B cell (primary cell): ENCODE measurements around the gene MRPL34. TPM values are rescaled to one million over a fixed set of nuclear protein-coding genes. Genes with fewer than 3 reads are reported as not detected.

Source experiments
- ATAC-seq: fragments of 200-7000 bp; cut with Tn5 transposase; one replicate; pipeline ENCODE4 v1.10.0; 2021; ENCODE audit warnings: low read depth, mild to moderate bottlenecking, moderate number of reproducible peaks, moderate library complexity
- CTCF ChIA-PET: fragments of 350-600 bp; sonication (Branson Sonifier 250); formaldehyde crosslinking; loops from one replicate; lab custom pipeline; 2021; ENCODE audit warnings: antibody characterized with exemption, inconsistent platforms; lab: Charles Lee
- POLR2A ChIA-PET: fragments of 350-600 bp; sonication (Branson Sonifier 250); formaldehyde crosslinking; loops from one replicate; lab custom pipeline; 2021; ENCODE audit warnings: antibody characterized with exemption; lab: Charles Lee
- DNase-seq: peaks from one replicate; pipeline ENCODE4 v3.0.0; 2013
- H2AFZ ChIP-seq: 2 replicates; pipeline ENCODE4 v1.6.1; 2012; ENCODE audit warnings: mild to moderate bottlenecking, low read depth, low read length; ENCODE audit not compliant: insufficient read depth, poor library complexity, severe bottlenecking
- H3K27ac ChIP-seq, 2 donors: 1 replicate in 1 of 2; 2 replicates in 1 of 2; pipeline ENCODE4 v1.5.1; 2012 to 2013; ENCODE audit warnings: low read length in 2 of 2, mild to moderate bottlenecking in 2 of 2, moderate library complexity in 1 of 2
- H3K27me3 ChIP-seq, 4 experiments: fragments of 200-600 bp in 1 of 4; sonication (generic) in 1 of 4; replicated peaks in 1 of 4; 1 replicate in 2 of 4; 2 replicates in 2 of 4; pipeline versions ENCODE4 v1.6.1 to v1.7.0; 2013 to 2016; ENCODE audit warnings: low read length in 3 of 4, mild to moderate bottlenecking in 2 of 4, mixed read lengths in 1 of 4, moderate library complexity in 1 of 4; ENCODE audit not compliant: insufficient read depth in 4 of 4, control insufficient read depth in 3 of 4; ENCODE audit errors: control extremely low read depth in 1 of 4
- H3K36me3 ChIP-seq, 2 experiments: replicated peaks in 1 of 2; 1 replicate in 1 of 2; 2 replicates in 1 of 2; pipeline versions ENCODE4 v1.6.1 to v1.7.1; 2013; ENCODE audit warnings: low read length in 1 of 2; ENCODE audit not compliant: insufficient read depth in 2 of 2, control insufficient read depth in 1 of 2; ENCODE audit errors: control extremely low read depth in 1 of 2, extremely low read depth in 1 of 2
- H3K4me1 ChIP-seq, 2 donors: fragments of 200-600 bp in 1 of 2; sonication (generic) in 1 of 2; 1 replicate in 1 of 2; 2 replicates in 1 of 2; pipeline versions ENCODE4 v1.5.1 to v1.6.1; 2013 to 2017; ENCODE audit warnings: low read length in 2 of 2; ENCODE audit not compliant: control insufficient read depth in 2 of 2, insufficient read depth in 2 of 2
- H3K4me2 ChIP-seq: replicated peaks from 2 replicates; pipeline ENCODE3; 2012; ENCODE audit warnings: mild to moderate bottlenecking, low read depth, low read length; ENCODE audit not compliant: poor library complexity, severe bottlenecking
- H3K4me3 ChIP-seq, 5 experiments: fragments of 200-600 bp in 1 of 5; sonication (generic) in 1 of 5; 1 replicate in 3 of 5; 2 replicates in 2 of 5; pipeline versions ENCODE4 v1.5.1 to v1.7.0; 2011 to 2016; ENCODE audit warnings: low read length in 4 of 5, mild to moderate bottlenecking in 4 of 5, low read depth in 2 of 5, control low read depth in 1 of 5, moderate library complexity in 1 of 5; ENCODE audit not compliant: insufficient read depth in 1 of 5; ENCODE audit errors: control extremely low read depth in 1 of 5, extremely low read depth in 1 of 5
- H3K79me2 ChIP-seq: fragments of 200-600 bp; sonication (generic); one replicate; pipeline ENCODE4 v1.6.0; 2016; ENCODE audit warnings: low read length; ENCODE audit not compliant: control insufficient read depth, insufficient read depth
- H3K9ac ChIP-seq: fragments of 200-600 bp; sonication (generic); 2 replicates; pipeline ENCODE4 v1.6.1; 2017; ENCODE audit warnings: mild to moderate bottlenecking, low read length, moderate library complexity
- H3K9me3 ChIP-seq, 3 donors: one replicate each; pipeline versions ENCODE4 v1.6.1 to v1.7.1; 2013; ENCODE audit warnings: low read length in 2 of 3; ENCODE audit not compliant: control insufficient read depth in 2 of 3, insufficient read depth in 1 of 3; ENCODE audit errors: control extremely low read depth in 1 of 3
- H4K20me1 ChIP-seq: 2 replicates; pipeline ENCODE4 v1.6.0; 2012; ENCODE audit warnings: mild to moderate bottlenecking, low read length; ENCODE audit not compliant: insufficient read depth, control insufficient read depth, poor library complexity, severe bottlenecking
- H3K27ac Mint-ChIP-seq: one replicate; pipeline ENCODE4 v1.8.0; 2021; ENCODE audit warnings: mixed read lengths
- H3K27me3 Mint-ChIP-seq: one replicate; pipeline ENCODE4 v1.8.0; 2021; ENCODE audit warnings: mixed read lengths
- H3K4me1 Mint-ChIP-seq: one replicate; pipeline ENCODE4 v1.8.0; 2021; ENCODE audit warnings: mixed read lengths
- H3K4me3 Mint-ChIP-seq: one replicate; pipeline ENCODE4 v1.8.0; 2021; ENCODE audit warnings: mixed read lengths
- H3K9me3 Mint-ChIP-seq: one replicate; pipeline ENCODE4 v1.8.0; 2022; ENCODE audit warnings: mixed read lengths; ENCODE audit not compliant: insufficient read depth
- EZH2 ChIP-seq: IDR thresholded peaks from 2 replicates; pipeline ENCODE4 v1.6.1; 2012; ENCODE audit warnings: borderline replicate concordance, low read depth, mild to moderate bottlenecking, moderate library complexity, low read length; ENCODE audit not compliant: insufficient read depth, poor library complexity, severe bottlenecking
- WGBS: methylation state at CpG from one replicate; pipeline ENCODE4 v1.1.5; 2013; ENCODE audit warnings: missing lambda C conversion rate; ENCODE audit not compliant: insufficient coverage; 5-methylcytosine and 5-hydroxymethylcytosine counted together
- intact Hi-C: fragments of 100-400 bp; cut with micrococcal nuclease; formaldehyde crosslinking; loops from one replicate; pipeline ENCODE4 v1.10.0; 2022
- polyA plus RNA-seq: library from polyadenylated mRNA; depleted of rRNA; stranded (reverse); fragments of >200 nt; gene quantifications from 2 replicates; pipeline ENCODE4 v1.2.3, GENCODE V29; 2012
- total RNA-seq, 2 donors: library from RNA; stranded (reverse); fragments of 120-200 nt in 1 of 2; gene quantifications; 1 replicate in 1 of 2; 2 replicates in 1 of 2; pipeline versions ENCODE4 v1.2.3 to v1.2.4, GENCODE V29; 2013 to 2022
- TF ChIP-seq, protein P1 (sequence below): fragments of 200-600 bp; IDR thresholded peaks from one replicate; pipeline ENCODE4 v1.8.0; 2022; ENCODE audit warnings: antibody characterized with exemption, mild to moderate bottlenecking

The MRPL34 gene
- total and polyA plus RNA-seq, 2 donors (not counting 1 experiment from before 2014, with no cell fraction given) = 16.5 to 45.7 TPM

DNA sequence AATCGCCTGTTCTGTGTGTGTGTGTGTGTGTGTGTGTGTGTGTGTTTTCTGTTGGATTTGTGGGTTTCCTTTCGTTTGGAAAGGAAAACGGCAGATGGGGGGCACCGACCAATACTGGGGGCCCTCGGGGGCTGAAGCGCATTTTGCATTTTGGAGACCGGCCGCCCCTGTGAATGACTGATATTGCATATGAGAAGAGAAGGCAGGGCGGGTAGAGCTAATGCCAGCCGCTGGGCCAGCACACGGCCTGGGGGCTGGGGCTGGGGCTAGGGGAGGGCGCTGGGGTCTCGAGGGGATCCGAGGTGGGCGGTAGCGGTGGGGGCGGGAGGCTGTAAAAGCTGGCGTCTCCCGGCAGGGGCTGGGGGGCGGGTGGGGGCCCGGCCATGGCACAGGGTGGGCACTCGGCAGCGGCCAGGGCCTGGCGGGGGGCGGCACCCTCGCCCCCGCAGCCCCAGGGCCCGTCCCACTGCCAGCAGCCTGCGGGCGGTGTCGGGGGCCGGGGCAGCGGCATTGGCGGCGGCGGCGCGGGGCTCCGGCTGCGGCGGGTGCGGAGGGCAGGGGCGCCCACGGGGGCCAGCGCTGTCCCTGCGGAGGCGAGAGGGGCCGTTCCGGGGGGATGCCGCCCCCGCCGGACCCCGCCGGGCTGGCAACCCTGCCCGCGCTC is 17.8 kb downstream of the MRPL34 start:
- H3K4me3 ChIP-seq = peak overlapping the region in 1 of 5 experiments; percentile 15
- ATAC-seq (no peak), DNase-seq (no peak)
- no peaks in the 10 kb centered on the region for H3K27me3 ChIP-seq
- Mint-ChIP-seq H3K27me3 (no peaks in the 10 kb centered on the region), H3K27ac (no peak overlapping the region), H3K4me1 (peaks cover 3% of the 10 kb centered on the region), H3K4me3 (no peak overlapping the region), H3K9me3 (no peaks in the 10 kb centered on the region)
- H3K36me3 ChIP-seq = peaks cover 0 to 12% of the 10 kb centered on the region in 2 experiments
- no peak overlapping the region for H3K9ac ChIP-seq
- ChIA-PET POLR2A (no interaction called here), CTCF (interaction anchor here (0.9 kb wide), 1 partner anchor 11 kb away, joined by 3 read pairs; no protein-coding TSS in a partner anchor)
- H3K79me2 ChIP-seq = no peaks in the 10 kb centered on the region
- peaks cover 0 to 6% of the 10 kb centered on the region in 2 donors for H3K4me1 ChIP-seq
- H2AFZ ChIP-seq = no peak overlapping the region
- intact Hi-C loops = no loop called here
- H3K4me2 ChIP-seq = peak overlapping the region; percentile 61
- WGBS = 19% methylated on average over 48 of the region's 56 CpGs
- no peak for TF ChIP-seq EZH2
- TF ChIP-seq, protein P1, sequence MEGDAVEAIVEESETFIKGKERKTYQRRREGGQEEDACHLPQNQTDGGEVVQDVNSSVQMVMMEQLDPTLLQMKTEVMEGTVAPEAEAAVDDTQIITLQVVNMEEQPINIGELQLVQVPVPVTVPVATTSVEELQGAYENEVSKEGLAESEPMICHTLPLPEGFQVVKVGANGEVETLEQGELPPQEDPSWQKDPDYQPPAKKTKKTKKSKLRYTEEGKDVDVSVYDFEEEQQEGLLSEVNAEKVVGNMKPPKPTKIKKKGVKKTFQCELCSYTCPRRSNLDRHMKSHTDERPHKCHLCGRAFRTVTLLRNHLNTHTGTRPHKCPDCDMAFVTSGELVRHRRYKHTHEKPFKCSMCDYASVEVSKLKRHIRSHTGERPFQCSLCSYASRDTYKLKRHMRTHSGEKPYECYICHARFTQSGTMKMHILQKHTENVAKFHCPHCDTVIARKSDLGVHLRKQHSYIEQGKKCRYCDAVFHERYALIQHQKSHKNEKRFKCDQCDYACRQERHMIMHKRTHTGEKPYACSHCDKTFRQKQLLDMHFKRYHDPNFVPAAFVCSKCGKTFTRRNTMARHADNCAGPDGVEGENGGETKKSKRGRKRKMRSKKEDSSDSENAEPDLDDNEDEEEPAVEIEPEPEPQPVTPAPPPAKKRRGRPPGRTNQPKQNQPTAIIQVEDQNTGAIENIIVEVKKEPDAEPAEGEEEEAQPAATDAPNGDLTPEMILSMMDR = no peak
- no peaks in the 10 kb centered on the region for H3K9me3 ChIP-seq
- no peak overlapping the region for H3K27ac ChIP-seq
- peaks cover 25% of the 10 kb centered on the region for H4K20me1 ChIP-seq

DNA sequence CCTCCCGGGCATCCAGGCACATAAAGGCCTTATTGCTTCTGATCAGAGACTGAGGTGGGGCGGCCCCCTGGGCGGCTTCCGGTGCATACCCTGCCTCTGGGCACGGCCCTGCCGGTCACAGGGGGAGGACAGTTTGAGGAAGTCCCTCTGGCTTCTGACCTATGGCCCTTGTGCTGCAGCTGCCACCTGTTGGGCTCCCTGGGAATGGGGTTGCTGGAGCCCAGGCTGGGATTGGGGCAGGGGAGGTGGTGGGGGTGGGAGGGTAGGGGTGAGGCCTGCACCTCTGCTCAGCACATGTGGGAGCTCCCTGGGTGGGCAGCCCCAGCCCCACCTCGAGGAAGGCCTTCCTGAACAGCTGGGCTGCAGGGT is 18.3 kb downstream of the MRPL34 start:
- CTCF ChIA-PET = interaction anchor here (0.9 kb wide), 1 partner anchor 11 kb away, joined by 3 read pairs; no protein-coding TSS in a partner anchor
- H3K4me1 Mint-ChIP-seq = peaks cover 4% of the 10 kb centered on the region
- Histone ChIP-seq H3K27me3 (no peaks in the 10 kb centered on the region), H3K9ac (no peak overlapping the region), H3K4me2 (peak overlapping the region; percentile 61), H3K27ac (no peak overlapping the region), H3K36me3 (peaks cover 0 to 12% of the 10 kb centered on the region in 2 experiments), H3K4me3 (peak overlapping the region in 1 of 5 experiments; percentile 15), H4K20me1 (peaks cover 22% of the 10 kb centered on the region), H3K9me3 (no peaks in the 10 kb centered on the region), H2AFZ (no peak overlapping the region), H3K79me2 (no peaks in the 10 kb centered on the region), H3K4me1 (peaks cover 2 to 8% of the 10 kb centered on the region in 2 donors)
- 9% methylated on average over 6 of the region's 7 CpGs for WGBS
- POLR2A ChIA-PET = interaction anchor here (0.5 kb wide), 1 partner anchor 13 kb away, joined by 3 read pairs; no protein-coding TSS in a partner anchor
- ATAC-seq (no peak), DNase-seq (peak; percentile 35)
- no peak overlapping the region for H3K4me3 Mint-ChIP-seq
- H3K9me3 Mint-ChIP-seq = no peaks in the 10 kb centered on the region
- no peak for TF ChIP-seq EZH2
- TF ChIP-seq, protein P1 = no peak
- H3K27ac Mint-ChIP-seq = no peak overlapping the region
- H3K27me3 Mint-ChIP-seq = no peaks in the 10 kb centered on the region
- intact Hi-C loops = no loop called here
